Right forelimb (tissue), 1 donor: Measurements from ENCODE around the gene ARHGAP26.

Experiments used
- DNase-seq: peaks from one replicate; pipeline ENCODE4 v3.0.0-alpha.2; 2018

ARHGAP26 gene

DNA sequence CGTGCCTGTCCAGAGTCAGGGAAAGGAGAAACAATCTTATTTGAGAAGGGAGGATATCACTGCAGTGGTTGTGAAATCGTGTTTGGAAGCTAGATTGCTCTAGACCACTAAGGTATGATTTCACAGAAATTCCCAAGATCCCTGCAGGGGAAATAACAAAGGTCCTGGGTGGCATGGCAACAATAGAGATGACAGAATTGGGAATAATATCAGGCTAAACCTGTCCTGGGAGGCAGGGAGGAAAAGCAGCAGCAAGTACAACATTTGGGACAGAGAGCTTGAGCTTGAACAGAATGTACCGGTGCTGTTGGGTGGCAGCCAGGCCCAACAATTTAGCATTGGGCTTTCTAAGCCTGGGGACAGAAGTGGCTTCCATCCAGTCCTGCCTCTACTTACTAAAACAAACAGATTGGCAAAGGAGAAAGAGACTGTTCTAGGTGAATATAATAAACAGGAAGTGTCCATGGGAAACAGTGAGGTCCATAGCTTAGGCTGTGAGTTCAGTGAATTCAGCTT is 17.0 kb upstream of the ARHGAP26 start:
- no peak for DNase-seq

GRCh38 chr5:142754031-142754430 is 16.1 kb upstream of the ARHGAP26 start:
- no peak for DNase-seq

DNA sequence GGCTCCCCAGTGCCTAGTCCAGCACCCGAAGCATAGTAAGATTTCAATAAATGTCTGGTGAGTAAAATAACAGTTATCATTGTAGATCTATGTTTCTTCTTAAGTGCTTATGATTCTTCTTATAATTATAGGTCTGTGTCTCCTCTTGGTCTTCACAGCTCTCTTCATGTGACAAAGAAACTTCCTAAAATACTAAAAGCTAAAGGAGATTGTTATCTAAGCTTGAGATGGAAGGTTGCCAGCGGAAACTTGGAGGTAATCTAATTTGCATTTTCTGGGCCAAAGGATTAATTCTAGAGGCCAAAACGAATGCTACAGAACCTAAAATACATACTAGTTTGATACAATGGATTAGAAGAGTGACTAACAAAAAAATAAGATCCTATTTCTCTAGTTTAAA is 13.6 kb upstream of the ARHGAP26 start:
- no peak for DNase-seq

- DNase-seq: no peak
Observed at GRCh38 chr5:142757564-142757963, 12.6 kb upstream of the ARHGAP26 start.

DNA sequence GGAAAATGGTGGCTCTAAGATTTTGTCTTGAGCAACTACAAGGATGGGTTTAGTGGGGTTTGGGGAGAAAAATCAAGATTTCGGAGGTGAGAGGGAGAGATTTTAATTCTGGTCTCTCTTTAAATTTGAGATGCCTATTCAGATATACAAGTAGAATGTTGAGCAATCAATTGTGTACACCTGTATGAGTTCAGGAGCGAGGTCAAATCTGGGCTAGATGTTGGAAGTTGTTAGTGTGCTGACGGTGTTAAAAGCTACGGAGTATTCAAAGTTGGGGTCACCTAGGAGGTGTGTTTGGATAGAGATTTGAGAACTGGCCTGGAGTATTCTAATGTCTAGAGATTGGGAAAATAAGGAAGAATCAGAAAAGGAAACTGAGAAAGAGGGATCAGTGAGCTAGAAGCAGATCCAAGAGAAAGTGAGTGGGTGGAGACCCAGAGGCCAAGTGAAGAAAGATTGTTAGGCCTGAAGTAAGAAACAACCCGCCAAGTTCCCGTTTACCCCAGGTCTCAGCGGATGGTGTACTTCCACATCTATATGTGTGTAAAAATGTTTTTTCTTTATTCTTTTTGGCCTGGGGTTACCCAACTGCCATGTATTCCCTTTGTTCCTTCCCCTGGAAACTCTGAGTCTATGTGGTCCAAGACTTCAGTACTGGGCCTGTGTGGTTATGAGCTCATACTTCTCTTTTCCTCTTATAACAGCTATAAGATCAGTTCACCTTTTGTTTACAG is 11.9 kb upstream of the ARHGAP26 start:
- DNase-seq: no peak

DNA sequence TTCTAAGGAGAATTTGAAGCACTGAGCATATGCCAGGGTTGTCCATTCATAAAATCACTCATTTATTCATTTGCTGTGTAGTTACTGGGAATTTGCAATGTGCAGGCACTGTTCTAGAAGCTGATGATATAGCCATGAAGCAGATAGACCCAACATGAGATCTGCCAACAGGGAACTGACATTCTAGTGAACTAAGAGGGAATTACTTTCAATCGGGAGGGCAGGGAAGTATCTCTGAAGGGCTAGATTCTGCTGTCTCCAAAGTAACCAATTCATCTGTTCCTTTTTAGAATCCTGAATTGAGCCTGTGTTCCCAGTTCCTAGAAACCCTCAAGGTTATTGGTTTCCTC is 11.4 kb upstream of the ARHGAP26 start:
- no peak for DNase-seq

DNA sequence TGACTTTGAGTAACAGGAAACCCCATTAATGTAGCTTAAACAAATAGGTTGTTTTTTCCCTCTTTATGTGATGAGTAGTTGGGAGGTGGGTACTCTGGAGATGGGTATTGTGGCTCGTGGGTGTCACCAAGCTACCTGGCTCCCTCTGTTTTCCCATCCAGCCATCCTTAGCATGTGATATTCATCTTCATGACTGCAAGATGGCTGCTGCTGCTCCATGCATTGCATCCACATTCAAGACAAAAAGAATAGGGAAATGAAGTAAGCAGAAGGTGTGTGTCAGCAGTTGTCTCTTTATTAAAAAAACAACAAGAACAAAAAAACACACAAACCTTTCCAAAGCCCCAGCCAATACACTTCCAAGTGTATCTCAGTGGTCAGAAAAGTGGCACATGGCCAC is 6.5 kb upstream of the ARHGAP26 start:
- no peak for DNase-seq

DNA sequence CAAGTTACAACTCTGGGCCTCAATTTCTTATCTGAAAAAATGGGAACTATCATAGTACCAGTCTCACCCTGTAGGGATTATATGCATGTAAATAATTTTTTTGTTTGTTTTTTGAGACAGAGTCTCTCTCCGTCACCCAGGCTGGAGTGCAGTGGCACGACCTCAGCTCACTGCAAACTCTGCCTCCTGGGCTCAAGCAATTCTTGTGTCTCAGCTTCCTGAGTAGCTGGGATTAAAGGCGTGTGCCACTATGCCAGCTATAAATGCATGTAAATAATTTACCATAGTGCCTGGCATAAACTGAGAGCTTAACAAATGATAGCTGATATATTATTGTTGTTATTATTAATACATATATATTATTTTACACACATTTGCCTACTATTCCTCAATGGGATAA is 3.0 kb upstream of the ARHGAP26 start:
- no peak for DNase-seq

DNA sequence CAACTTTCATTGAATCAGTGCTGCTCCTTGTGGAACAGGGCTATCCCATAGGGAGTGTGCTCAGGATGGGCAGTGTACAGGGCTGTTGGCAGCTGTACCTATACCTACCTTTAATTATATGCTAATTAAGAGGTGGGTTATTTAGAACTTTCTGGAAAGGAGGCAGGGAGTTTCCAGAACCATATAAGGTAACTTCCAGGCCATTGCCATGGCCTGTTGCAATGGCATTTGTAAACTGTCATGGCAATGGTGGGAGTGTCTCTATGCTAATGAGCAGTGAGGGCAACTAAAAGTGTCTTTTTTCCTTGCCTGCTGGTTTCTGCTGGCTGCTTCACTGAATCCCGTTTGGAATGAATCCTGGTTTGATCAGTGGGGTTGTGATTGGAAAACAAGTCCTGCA is 2.3 kb upstream of the ARHGAP26 start:
- DNase-seq: no peak

GRCh38 chr5:142769251-142769792 is 855 bp upstream of the ARHGAP26 start:
- no peak for DNase-seq

DNA sequence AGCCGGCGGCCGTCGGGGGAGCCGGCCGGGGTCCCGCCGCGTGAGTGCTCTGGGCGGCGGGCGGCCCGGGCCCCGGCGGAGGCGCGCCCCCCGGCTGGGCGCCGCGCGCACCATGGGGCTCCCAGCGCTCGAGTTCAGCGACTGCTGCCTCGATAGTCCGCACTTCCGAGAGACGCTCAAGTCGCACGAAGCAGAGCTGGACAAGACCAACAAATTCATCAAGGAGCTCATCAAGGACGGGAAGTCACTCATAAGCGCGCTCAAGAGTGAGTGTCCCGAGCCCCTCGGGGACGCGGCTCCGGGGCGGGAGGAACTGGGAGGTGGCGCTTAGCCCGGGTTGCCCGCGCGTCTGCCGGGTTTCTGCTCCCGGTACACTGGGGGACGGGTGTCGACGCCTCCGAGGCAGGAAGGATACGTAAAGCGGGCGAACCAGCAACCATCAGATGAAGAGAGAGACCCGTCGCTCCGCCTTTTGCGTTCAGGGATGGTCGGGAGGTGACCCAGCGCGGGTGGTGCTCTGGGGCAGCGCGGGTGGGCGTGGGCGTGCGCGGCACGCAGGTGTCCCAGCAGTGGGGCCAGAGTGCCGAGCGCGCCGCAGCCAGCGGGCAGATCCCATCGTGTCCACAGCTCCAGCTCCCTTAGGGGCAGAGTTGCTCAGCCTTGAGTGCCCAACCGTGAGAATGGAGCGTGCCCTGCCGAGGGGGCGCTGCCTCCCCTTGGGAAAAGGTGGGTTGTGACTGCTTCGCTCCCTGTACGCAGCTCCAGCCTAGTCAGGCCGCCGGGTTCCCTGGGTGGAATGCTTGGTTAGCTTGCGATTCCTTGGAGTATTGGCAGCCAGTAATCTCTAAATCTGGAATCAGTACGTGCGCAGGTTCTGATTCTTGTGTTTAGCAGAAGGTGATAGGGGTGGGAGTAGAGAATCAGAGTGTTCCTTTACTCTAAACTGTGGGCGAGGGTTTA is 753 bp downstream of the ARHGAP26 start:
- DNase-seq: peak; percentile 75

DNA sequence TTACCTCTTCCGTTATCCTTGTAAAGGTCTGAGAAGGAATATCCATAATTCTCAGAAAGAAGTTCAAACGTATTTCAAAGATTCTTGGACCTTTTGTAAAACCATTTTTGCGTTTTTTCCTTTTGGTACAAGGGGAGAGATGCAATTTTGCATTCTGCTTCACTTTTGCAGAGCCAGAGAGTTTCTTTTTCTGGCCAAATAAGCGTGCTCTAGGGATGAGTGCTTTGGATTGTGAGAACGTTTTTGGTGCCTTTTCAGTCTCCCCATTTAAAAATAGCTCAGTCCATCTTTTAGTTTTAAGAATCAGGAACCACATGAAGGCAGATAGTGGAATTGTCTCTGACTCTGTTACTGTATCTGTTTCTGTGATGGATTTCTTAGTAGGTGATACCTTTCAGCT is 1.5 kb downstream of the ARHGAP26 start:
- no peak for DNase-seq

GRCh38 chr5:142772446-142773293 is 2.5 kb downstream of the ARHGAP26 start:
- no peak for DNase-seq

DNA sequence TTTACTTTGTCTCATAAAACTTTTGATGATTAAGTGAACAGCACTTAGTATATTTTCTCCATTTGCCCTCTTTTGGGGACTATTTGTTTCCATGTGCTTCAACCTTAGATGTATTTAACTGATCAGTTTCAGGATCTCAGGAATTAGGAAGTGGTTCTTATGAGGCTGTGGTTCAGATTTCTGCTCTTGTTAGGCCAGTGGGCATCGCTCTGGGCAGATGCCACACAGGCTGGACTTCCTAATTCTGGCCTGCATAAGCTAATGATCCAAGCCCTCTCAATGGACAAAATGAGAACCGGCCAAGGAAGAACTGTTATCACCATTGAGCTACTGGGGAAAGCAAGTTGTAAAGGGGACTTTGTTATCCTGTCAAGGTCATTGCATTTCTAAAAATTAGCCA is 6.9 kb downstream of the ARHGAP26 start:
- no peak for DNase-seq

DNA sequence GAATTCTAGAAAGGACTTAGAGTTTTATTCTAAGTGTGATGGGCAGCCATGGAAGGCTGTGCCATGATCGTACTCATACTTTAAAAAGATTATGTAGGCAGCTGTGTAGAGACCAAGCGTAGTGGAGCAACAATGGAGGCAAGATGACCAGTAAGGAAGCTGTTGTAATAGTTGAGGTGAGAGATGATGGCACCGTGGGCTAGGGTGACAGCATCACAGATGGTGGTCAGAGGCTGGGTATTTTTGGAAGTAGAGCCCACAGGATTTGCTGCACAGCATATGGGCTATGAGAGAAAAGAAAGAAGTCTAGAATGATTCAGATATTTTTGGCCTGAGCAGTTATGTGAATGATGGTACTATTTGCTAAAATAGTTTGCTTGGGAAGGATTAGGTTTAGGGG is 7.7 kb downstream of the ARHGAP26 start:
- no peak for DNase-seq

GRCh38 chr5:142779163-142779840 is 9.1 kb downstream of the ARHGAP26 start:
- no peak for DNase-seq

GRCh38 chr5:142780871-142781270 is 10.7 kb downstream of the ARHGAP26 start:
- DNase-seq: no peak

DNA sequence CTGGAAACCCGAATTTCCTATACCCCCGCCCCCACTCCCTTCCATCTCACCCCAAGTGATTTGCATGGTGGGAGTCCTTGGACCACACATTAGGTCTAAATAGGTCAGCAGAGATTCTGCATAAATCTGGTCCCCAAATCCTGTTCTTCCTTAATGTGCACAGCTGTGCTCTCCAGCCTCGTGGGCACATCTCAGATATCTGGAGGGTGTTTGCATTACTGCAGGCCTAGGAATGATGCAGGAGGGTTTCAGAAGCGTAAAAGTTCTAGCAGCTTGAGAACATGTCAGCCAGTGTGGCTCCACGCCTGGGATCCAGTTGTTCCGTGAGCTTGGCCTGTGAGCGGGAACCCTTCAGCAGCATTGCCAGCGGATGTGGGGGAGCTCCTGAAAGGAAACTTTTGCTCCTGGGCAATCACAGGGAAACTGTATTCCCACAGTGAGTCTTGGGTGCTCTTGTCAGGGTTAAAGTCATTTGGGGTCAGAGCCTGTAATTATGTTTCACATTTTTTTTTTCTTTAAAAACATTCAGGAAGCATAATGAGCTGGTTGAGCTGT is 12.9 kb downstream of the ARHGAP26 start:
- DNase-seq: peak; percentile 69

GRCh38 chr5:142783601-142784341 is 13.6 kb downstream of the ARHGAP26 start:
- no peak for DNase-seq

DNA sequence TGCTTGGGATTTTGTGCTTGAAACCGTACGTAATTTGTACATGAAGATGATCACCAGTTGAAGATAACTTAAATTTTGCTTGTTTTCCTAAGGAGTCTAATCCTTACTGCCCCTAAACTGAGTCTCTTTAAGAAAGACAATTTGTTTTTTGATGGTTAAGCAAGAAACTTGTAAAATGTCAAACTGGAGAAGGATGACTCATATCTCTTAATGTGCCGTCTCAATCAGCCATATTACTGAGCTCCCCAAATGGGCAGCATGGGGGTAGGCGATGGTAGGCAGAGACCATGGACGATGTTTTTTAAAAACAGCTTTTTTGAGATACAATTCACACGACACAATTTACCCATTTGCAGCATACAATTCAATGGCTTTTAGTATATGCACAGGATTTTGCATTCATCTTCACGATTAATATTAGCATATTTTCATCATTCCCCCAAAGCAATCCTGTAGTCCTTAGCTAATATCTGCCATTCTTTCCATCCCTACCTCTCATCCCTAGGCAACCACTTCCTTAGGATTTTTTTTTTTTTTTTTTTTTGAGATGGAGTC is 14.3 kb downstream of the ARHGAP26 start:
- no peak for DNase-seq

DNA sequence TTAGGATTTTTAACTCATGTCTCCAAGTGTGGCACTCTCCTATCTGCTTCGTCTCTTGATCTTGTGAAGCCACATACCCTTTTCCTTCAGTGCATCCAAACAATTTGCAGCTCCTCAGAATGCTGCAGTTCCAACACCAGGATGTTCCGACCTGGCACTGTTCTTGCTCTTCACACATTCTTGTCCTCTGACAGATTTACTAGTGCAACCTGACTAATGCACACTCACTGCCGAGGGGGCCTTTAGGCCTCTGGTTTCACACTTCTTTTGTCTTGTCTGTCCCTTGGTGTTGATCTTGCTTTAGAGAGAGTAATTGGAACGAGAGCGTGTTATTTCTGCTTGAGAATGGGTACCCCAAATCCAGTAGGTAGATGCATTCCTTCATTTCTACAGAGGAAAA is 15.0 kb downstream of the ARHGAP26 start:
- DNase-seq: no peak
